IPS DF 4.7 (cell line): ENCODE data around the gene B3GNT8.
A peak's percentile ranks its signal among the peaks of the same experiment; 100 is the strongest.
"Not testable (repeated sequence)": the region's sequence is repeated elsewhere in the genome, so short reads cannot be mapped to it uniquely, and the experiment has no call there.

Experiments
- DNase-seq: peaks from one replicate; pipeline ENCODE4 v3.0.0-alpha.2; 2013; ENCODE audit warnings: low spot score; ENCODE audit errors: extremely low read depth

B3GNT8 gene

GRCh38 chr19:41416194-41416674, 10.9 kb downstream of the B3GNT8 start:
- no peak for DNase-seq

GRCh38 chr19:41415154-41415571, 12.0 kb downstream of the B3GNT8 start:
- DNase-seq, result no peak

GRCh38 chr19:41414461-41414860, 12.7 kb downstream of the B3GNT8 start:
- no peak for DNase-seq

GRCh38 chr19:41413947-41414346, 13.2 kb downstream of the B3GNT8 start:
- DNase-seq, result no peak

- DNase-seq, result no peak
These were observed 14.2 kb downstream of the B3GNT8 start for GRCh38 chr19:41412953-41413352.

- no peak for DNase-seq
These were observed 15.3 kb downstream of the B3GNT8 start for GRCh38 chr19:41411968-41412265.

GRCh38 chr19:41411100-41411967, 15.8 kb downstream of the B3GNT8 start:
- DNase-seq, result no peak

GRCh38 chr19:41410336-41411054, 16.7 kb downstream of the B3GNT8 start:
- DNase-seq, result no peak

- DNase-seq, result no peak
These were observed 17.9 kb downstream of the B3GNT8 start for GRCh38 chr19:41409288-41409687.

GRCh38 chr19:41408846-41409245, 18.3 kb downstream of the B3GNT8 start:
- not testable (repeated sequence) for DNase-seq

GRCh38 chr19:41408256-41408655, 18.9 kb downstream of the B3GNT8 start:
- DNase-seq, result no peak

GRCh38 chr19:41407271-41407670, 19.9 kb downstream of the B3GNT8 start:
- DNase-seq, result peak; percentile 38

GRCh38 chr19:41405776-41406175, 21.4 kb downstream of the B3GNT8 start:
- DNase-seq, result no peak

GRCh38 chr19:41403181-41403970, 23.8 kb downstream of the B3GNT8 start:
- no peak for DNase-seq

GRCh38 chr19:41402010-41402409, 25.2 kb downstream of the B3GNT8 start:
- DNase-seq, result no peak

GRCh38 chr19:41401483-41401882, 25.7 kb downstream of the B3GNT8 start:
- no peak for DNase-seq

GRCh38 chr19:41399525-41399924, 27.6 kb downstream of the B3GNT8 start:
- no peak for DNase-seq

- DNase-seq, result no peak
These were observed 28.1 kb downstream of the B3GNT8 start for GRCh38 chr19:41399091-41399490.

- no peak for DNase-seq
These were observed 28.6 kb downstream of the B3GNT8 start for GRCh38 chr19:41398598-41398997.

GRCh38 chr19:41398050-41398418, 29.1 kb downstream of the B3GNT8 start:
- DNase-seq, result no peak

GRCh38 chr19:41397086-41398049, 29.8 kb downstream of the B3GNT8 start, which contains the start of the genes BCKDHA and EXOSC5:
Gene BCKDHA, plus strand, starts transcription at chr19:41397818. Its CDS starts 10 bp downstream, at chr19:41397828.
Gene EXOSC5, minus strand, starts transcription at chr19:41397359. Its CDS starts 31 bp downstream, at chr19:41397328.
- DNase-seq, result peak; percentile 99
